Activated CD8-positive, alpha-beta T cell treated with anti-CD3 and anti-CD28 coated beads for 36 hours (primary cell): Measurements from ENCODE around the gene RNF224. TPM values are rescaled to one million over a fixed set of nuclear protein-coding genes. Genes with fewer than 3 reads are reported as not detected.

ENCODE experiments used
- ATAC-seq: fragments of 200-7000 bp; cut with Tn5 transposase; one replicate; pipeline ENCODE4 v1.10.0; 2021; ENCODE audit warnings: mild to moderate bottlenecking, moderate library complexity
- CTCF ChIA-PET: fragments of 350-600 bp; sonication (Branson Sonifier 250); formaldehyde crosslinking; loops from one replicate; lab custom pipeline; 2021; ENCODE audit warnings: antibody characterized with exemption; lab: Charles Lee
- POLR2A ChIA-PET: fragments of 350-600 bp; sonication (Branson Sonifier 250); formaldehyde crosslinking; loops from one replicate; lab custom pipeline; 2021; ENCODE audit warnings: antibody characterized with exemption; lab: Charles Lee
- DNase-seq: peaks from one replicate; pipeline ENCODE4 v3.0.0-alpha.2; 2020
- H3K27ac Mint-ChIP-seq: one replicate; pipeline ENCODE4 v1.8.0; 2021; ENCODE audit warnings: mild to moderate bottlenecking, mixed read lengths
- H3K27me3 Mint-ChIP-seq: one replicate; pipeline ENCODE4 v1.8.0; 2021; ENCODE audit warnings: mixed read lengths
- H3K36me3 Mint-ChIP-seq: one replicate; pipeline ENCODE4 v1.8.0; 2021; ENCODE audit warnings: low read depth, mixed read lengths
- H3K4me1 Mint-ChIP-seq: one replicate; pipeline ENCODE4 v1.8.0; 2021; ENCODE audit warnings: low read depth, mixed read lengths
- H3K4me3 Mint-ChIP-seq: one replicate; pipeline ENCODE4 v1.8.0; 2021; ENCODE audit warnings: mild to moderate bottlenecking, moderate library complexity, mixed read lengths
- H3K9me3 Mint-ChIP-seq: one replicate; pipeline ENCODE4 v1.8.0; 2021; ENCODE audit warnings: mixed read lengths
- CTCF ChIP-seq: fragments of 200-600 bp; IDR thresholded peaks from one replicate; pipeline ENCODE4 v1.8.0; 2022; ENCODE audit warnings: antibody characterized with exemption, mild to moderate bottlenecking
- intact Hi-C: fragments of 100-400 bp; cut with micrococcal nuclease; formaldehyde crosslinking; loops from one replicate; pipeline ENCODE4 v1.10.0; 2022
- total RNA-seq, 2 experiments: library from RNA; stranded (reverse); gene quantifications; one replicate each; pipeline ENCODE4 v1.2.3, GENCODE V29; 2021

Gene RNF224
- total RNA-seq, 2 experiments from 2014 or later = not detected

- peak; percentile 92 for DNase-seq
- intact Hi-C loops = no loop called here
- peak; percentile 84 for ATAC-seq
- TF ChIP-seq CTCF = peak; percentile 53
- Mint-ChIP-seq H3K27ac (peak within 1 kb of the TSS; percentile 94), H3K27me3 (no peaks in the 10 kb centered on the region), H3K9me3 (no peaks in the 10 kb centered on the region), H3K4me3 (peak within 1 kb of the TSS; percentile 91), H3K4me1 (peaks cover 32% of the 10 kb centered on the region), H3K36me3 (peaks cover 6% of the 10 kb centered on the region)
- POLR2A ChIA-PET = interaction anchor here (0.6 to 4.0 kb wide), 18 partner anchors 10 to 311 kb away, joined by 3 to 28 read pairs (median 4); partner anchors contain the start of genes DPP7, LRRC26, MAN1B1 and NDOR1
- CTCF ChIA-PET = interaction anchor here (0.8 to 2.2 kb wide), 20 partner anchors 9 to 93 kb away, joined by 3 to 15 read pairs (median 4); partner anchors contain the start of genes CYSRT1, NDOR1, RNF224 and TMEM203
Observed at GRCh38 chr9:137188490-137189296, 38.6 kb upstream of the RNF224 start, which contains the start of the genes ANAPC2 and SSNA1. ANAPC2 (minus strand) TSS chr9:137188560; CDS start chr9:137188532, 28 bp downstream. SSNA1 (plus strand) TSS chr9:137188676; CDS start chr9:137188727, 51 bp downstream.

- Mint-ChIP-seq H3K27me3 (no peaks in the 10 kb centered on the region), H3K36me3 (peaks cover 6% of the 10 kb centered on the region), H3K4me1 (peaks cover 32% of the 10 kb centered on the region), H3K4me3 (peak overlapping the region; percentile 91), H3K27ac (peak overlapping the region; percentile 94), H3K9me3 (no peaks in the 10 kb centered on the region)
- CTCF ChIA-PET = interaction anchor here (0.8 to 2.2 kb wide), 19 partner anchors 8 to 94 kb away, joined by 3 to 15 read pairs (median 4); partner anchors contain the start of genes CYSRT1, NDOR1, RNF224 and TMEM203
- intact Hi-C loops = no loop called here
- POLR2A ChIA-PET = interaction anchor here (0.9 to 4.0 kb wide), 13 partner anchors 9 to 103 kb away, joined by 3 to 28 read pairs (median 5); partner anchors contain the start of genes DPP7, LRRC26, MAN1B1 and NDOR1
- peak; percentile 24 for TF ChIP-seq CTCF
- no peak for ATAC-seq
- no peak for DNase-seq
Observed at GRCh38 chr9:137189297-137190295, 37.7 kb upstream of the RNF224 start.

GRCh38 chr9:137190315-137190856 is 36.9 kb upstream of the RNF224 start:
- CTCF ChIA-PET = interaction anchor here (0.7 to 2.0 kb wide), 6 partner anchors 16 to 155 kb away, joined by 3 to 15 read pairs (median 4); partner anchors contain the start of genes NDOR1, RNF224 and TMEM203
- Mint-ChIP-seq H3K4me3 (peak overlapping the region; percentile 52), H3K36me3 (peaks cover 6% of the 10 kb centered on the region), H3K9me3 (no peaks in the 10 kb centered on the region), H3K4me1 (peaks cover 30% of the 10 kb centered on the region), H3K27me3 (no peaks in the 10 kb centered on the region), H3K27ac (no peak overlapping the region)
- intact Hi-C loops = no loop called here
- ATAC-seq = no peak
- POLR2A ChIA-PET = interaction anchor here (1.3 to 4.0 kb wide), 3 partner anchors 8 to 63 kb away, joined by 5 to 16 read pairs (median 9); no protein-coding TSS in a partner anchor
- DNase-seq = no peak
- no peak for TF ChIP-seq CTCF

- no peak overlapping the region for H3K4me3 Mint-ChIP-seq
- peak overlapping the region; percentile 55 for H3K27ac Mint-ChIP-seq
Observed at GRCh38 chr9:137191245-137191644, 36.1 kb upstream of the RNF224 start.

More at GRCh38 chr9:137191245-137191644, 36.1 kb upstream of the RNF224 start:
- ChIA-PET CTCF (interaction anchor here (0.8 to 1.5 kb wide), 3 partner anchors 9 to 156 kb away, joined by 3 to 5 read pairs (median 3); partner anchors contain the start of gene TPRN), POLR2A (no interaction called here)
- TF ChIP-seq CTCF = no peak
- H3K27me3 Mint-ChIP-seq = no peaks in the 10 kb centered on the region
- intact Hi-C loops = no loop called here
- peaks cover 6% of the 10 kb centered on the region for H3K36me3 Mint-ChIP-seq
- peaks cover 27% of the 10 kb centered on the region for H3K4me1 Mint-ChIP-seq
- ATAC-seq = no peak
- no peaks in the 10 kb centered on the region for H3K9me3 Mint-ChIP-seq
- no peak for DNase-seq
